K562 (cell line): ENCODE data around the gene WNT11. TPM values are rescaled to one million over a fixed set of nuclear protein-coding genes. Genes with fewer than 3 reads are reported as not detected.
A peak's percentile ranks its signal among the peaks of the same experiment; 100 is the strongest.

ENCODE experiments used
- ATAC-seq: fragments of 200-7000 bp; cut with Tn5 transposase; 3 replicates; pipeline ENCODE4 v1.9.1; 2020; ENCODE audit warnings: moderate library complexity
- BruUV-seq: library from RNA; stranded (reverse); fragments of 400-500 nt; replicated peaks from 2 replicates; lab custom pipeline; 2021; lab: Mats Ljungman, UMichigan
- CTCF ChIA-PET: fragments of 300-600 bp; formaldehyde crosslinking; extraction: SDS; loops from one replicate; lab custom pipeline; 2021; ENCODE audit warnings: low intra/inter-chr PET ratio; lab: Yijun Ruan, JAX
- POLR2A ChIA-PET: fragments of 300-600, 350-650 bp; sonication (Branson Sonifier 250); formaldehyde crosslinking; extraction: SDS; loops from one replicate; lab custom pipeline; 2021; ENCODE audit warnings: antibody characterized with exemption, inconsistent platforms; lab: Yijun Ruan, JAX
- DNase-seq, 4 experiments: peaks; one replicate each; pipeline versions ENCODE4 v3.0.0 to v3.0.0-alpha.2; 2011 to 2018; ENCODE audit warnings: low spot score in 3 of 4, mixed read lengths in 3 of 4; ENCODE audit errors: extremely low read depth in 1 of 4
- FAIRE-seq: peaks from 2 replicates; lab custom pipeline; 2011; peaks lifted over from hg19 to GRCh38; lab: Jason Lieb, UNC
- H2AFZ ChIP-seq: 2 replicates; pipeline ENCODE4 v1.6.0; 2011; ENCODE audit warnings: low read depth, low read length, control low read depth, inconsistent platforms
- H3K27ac ChIP-seq: fragments of 200-600 bp; 3 replicates; pipeline ENCODE4 v1.8.0; 2011; ENCODE audit warnings: low read depth, mild to moderate bottlenecking, control low read depth, inconsistent platforms, low read length, moderate library complexity, mixed read lengths; ENCODE audit errors: extremely low read depth
- H3K27me3 ChIP-seq, 2 experiments: fragments of 300-600 bp in 1 of 2; 2 replicates in 1 of 2; 3 replicates in 1 of 2; pipeline versions ENCODE4 v1.6.0 to v1.8.0; 2011; ENCODE audit warnings: inconsistent platforms in 2 of 2, low read length in 2 of 2, mild to moderate bottlenecking in 1 of 2, mixed read lengths in 1 of 2, moderate library complexity in 1 of 2; ENCODE audit not compliant: control insufficient read depth in 2 of 2, insufficient read depth in 2 of 2
- H3K36me3 ChIP-seq: fragments of 300-600 bp; 3 replicates; pipeline ENCODE4 v1.8.0; 2011; ENCODE audit warnings: mild to moderate bottlenecking, low read length, inconsistent platforms; ENCODE audit not compliant: control insufficient read depth, insufficient read depth
- H3K4me1 ChIP-seq, 2 experiments: fragments of 200-600 bp in 1 of 2; replicated peaks in 1 of 2; 2 replicates in 1 of 2; 3 replicates in 1 of 2; pipeline versions ENCODE4 v1.5.1 to v1.8.0; 2011; ENCODE audit warnings: inconsistent platforms in 2 of 2, low read length in 2 of 2, mild to moderate bottlenecking in 1 of 2, mixed read lengths in 1 of 2, moderate library complexity in 1 of 2; ENCODE audit not compliant: control insufficient read depth in 2 of 2, insufficient read depth in 2 of 2
- H3K4me2 ChIP-seq: 2 replicates; pipeline ENCODE4 v1.6.1; 2011; ENCODE audit warnings: low read length, control low read depth, inconsistent platforms, mixed read lengths; ENCODE audit not compliant: insufficient read depth
- H3K4me3 ChIP-seq: fragments of 200-600 bp; sonication (generic), shearing (Covaris generic); 2 replicates; pipeline ENCODE4 v1.5.1; 2016; ENCODE audit warnings: control low read depth, inconsistent platforms
- H3K79me2 ChIP-seq: fragments of 200-600 bp; 3 replicates; pipeline ENCODE4 v1.8.0; 2011; ENCODE audit warnings: low read length, inconsistent platforms; ENCODE audit not compliant: control insufficient read depth, insufficient read depth
- H3K9ac ChIP-seq, 2 experiments: 2 replicates each; pipeline versions ENCODE4 v1.6.0 to v1.6.1; 2011; ENCODE audit warnings: low read depth in 2 of 2, low read length in 2 of 2, control low read depth in 1 of 2, inconsistent platforms in 1 of 2, mild to moderate bottlenecking in 1 of 2, mixed read lengths in 1 of 2; ENCODE audit not compliant: insufficient read depth in 1 of 2
- H3K9me1 ChIP-seq: one replicate; pipeline ENCODE4 v1.6.0; 2011; ENCODE audit warnings: inconsistent platforms, mild to moderate bottlenecking, low read length, moderate library complexity; ENCODE audit not compliant: control insufficient read depth, insufficient read depth
- H3K9me3 ChIP-seq: replicated peaks from 2 replicates; pipeline ENCODE4 v1.5.1; 2011; ENCODE audit warnings: low read depth, low read length, inconsistent platforms; ENCODE audit not compliant: control insufficient read depth, insufficient read depth
- H4K20me1 ChIP-seq: replicated peaks from 2 replicates; pipeline ENCODE4 v1.6.1; 2011; ENCODE audit warnings: low read length, inconsistent platforms, mixed read lengths; ENCODE audit not compliant: control insufficient read depth, insufficient read depth
- ATF6 ChIP-seq: sonication (generic); formaldehyde crosslinking; IDR thresholded peaks from 2 replicates; pipeline ENCODE4 v1.4.0; 2020; ENCODE audit warnings: mild to moderate bottlenecking, missing genetic modification reagents
- BCOR ChIP-seq: fragments of 450-650 bp; IDR thresholded peaks from 2 replicates; pipeline ENCODE4 v1.6.1; 2016
- CSDE1 ChIP-seq, 2 experiments: fragments of 450-650 bp; IDR thresholded peaks; 2 replicates each; pipeline ENCODE4 v1.6.1; 2016; ENCODE audit warnings: mild to moderate bottlenecking in 1 of 2
- E2F8 ChIP-seq: fragments of 450-650 bp; IDR thresholded peaks from 2 replicates; pipeline ENCODE4 v1.7.1; 2018; ENCODE audit warnings: mild to moderate bottlenecking, low read depth; ENCODE audit not compliant: partially characterized antibody
- ELF4 ChIP-seq: fragments of 450-650 bp; formaldehyde crosslinking; IDR thresholded peaks from 2 replicates; pipeline ENCODE4 v1.4.0; 2022; ENCODE audit warnings: missing genetic modification characterization
- NONO ChIP-seq, 2 experiments: fragments of 200-400 bp in 1 of 2; fragments of 450-650 bp in 1 of 2; formaldehyde crosslinking in 1 of 2; IDR thresholded peaks; 2 replicates each; pipeline ENCODE4 v1.6.1; 2017; ENCODE audit warnings: low read depth in 2 of 2, mild to moderate bottlenecking in 2 of 2, moderate library complexity in 2 of 2, low read length in 1 of 2
- POLR2B ChIP-seq: fragments of 450-650 bp; IDR thresholded peaks from 2 replicates; pipeline ENCODE4 v1.6.1; 2018; ENCODE audit warnings: low read depth; ENCODE audit not compliant: partially characterized antibody
- WGBS: fragments of 100-300 bp; shearing (Covaris generic); methylation state at CpG from one replicate; pipeline ENCODE4 v1.1.6; 2016; ENCODE audit warnings: low coverage, mixed read lengths; ENCODE audit not compliant: insufficient coverage; ENCODE audit errors: missing lambda C conversion rate; 5-methylcytosine and 5-hydroxymethylcytosine counted together
- in situ Hi-C: fragments of 300-500 bp; cut with MboI; formaldehyde crosslinking; loops from 4 replicates; pipeline ENCODE4 v1.15.0; 2018; ENCODE audit warnings: inconsistent platforms, mixed read lengths
- intact Hi-C: fragments of 100-400 bp; cut with micrococcal nuclease; formaldehyde crosslinking; loops from 2 replicates; pipeline ENCODE4 v1.14.2; 2022
- polyA plus RNA-seq, 8 experiments: library from polyadenylated mRNA; depleted of rRNA in 4 of 8; stranded (reverse) in 5 of 8; unstranded in 3 of 8; fragments of >200 nt; fragmentation: Nextera tagmentation in 2 of 8; fragmentation: Illumina TruSeq in 1 of 8; extraction: Ambion mirVana in 2 of 8; extraction: Trizol in 1 of 8; gene quantifications; 2 replicates each; pipeline versions ENCODE4 v1.2.1 to v1.2.3, GENCODE V29; 2011 to 2014; ENCODE audit warnings: inconsistent platforms in 1 of 8, missing spikeins in 1 of 8
- total RNA-seq, 7 experiments: library from RNA; depleted of rRNA in 6 of 7; stranded (reverse); fragments of >200 nt in 6 of 7; fragmentation: Illumina TruSeq in 2 of 7; extraction: Trizol in 2 of 7; gene quantifications; 2 replicates each; pipeline versions ENCODE4 v1.2.1 to v1.2.3, GENCODE V29; 2011 to 2021; ENCODE audit warnings: low replicate concordance in 1 of 7
- TF ChIP-seq, protein P1 (sequence below): IDR thresholded peaks from 2 replicates; pipeline ENCODE4 v1.6.1; 2011; ENCODE audit not compliant: insufficient read length; ENCODE audit errors: extremely low read depth
- TF ChIP-seq, protein P2 (sequence below), 2 experiments: fragments of 450-650 bp; IDR thresholded peaks; 2 replicates each; pipeline ENCODE4 v1.6.1; 2018; ENCODE audit warnings: mild to moderate bottlenecking in 2 of 2, low read depth in 1 of 2; ENCODE audit not compliant: partially characterized antibody in 2 of 2

The WNT11 gene
- total and polyA plus RNA-seq, 9 of the 15 experiments (the other 6 are each of a cell fraction or from before 2014, with no cell fraction given) = 0.03 to 0.20 (median 0.09) TPM; not detected in 4

DNA sequence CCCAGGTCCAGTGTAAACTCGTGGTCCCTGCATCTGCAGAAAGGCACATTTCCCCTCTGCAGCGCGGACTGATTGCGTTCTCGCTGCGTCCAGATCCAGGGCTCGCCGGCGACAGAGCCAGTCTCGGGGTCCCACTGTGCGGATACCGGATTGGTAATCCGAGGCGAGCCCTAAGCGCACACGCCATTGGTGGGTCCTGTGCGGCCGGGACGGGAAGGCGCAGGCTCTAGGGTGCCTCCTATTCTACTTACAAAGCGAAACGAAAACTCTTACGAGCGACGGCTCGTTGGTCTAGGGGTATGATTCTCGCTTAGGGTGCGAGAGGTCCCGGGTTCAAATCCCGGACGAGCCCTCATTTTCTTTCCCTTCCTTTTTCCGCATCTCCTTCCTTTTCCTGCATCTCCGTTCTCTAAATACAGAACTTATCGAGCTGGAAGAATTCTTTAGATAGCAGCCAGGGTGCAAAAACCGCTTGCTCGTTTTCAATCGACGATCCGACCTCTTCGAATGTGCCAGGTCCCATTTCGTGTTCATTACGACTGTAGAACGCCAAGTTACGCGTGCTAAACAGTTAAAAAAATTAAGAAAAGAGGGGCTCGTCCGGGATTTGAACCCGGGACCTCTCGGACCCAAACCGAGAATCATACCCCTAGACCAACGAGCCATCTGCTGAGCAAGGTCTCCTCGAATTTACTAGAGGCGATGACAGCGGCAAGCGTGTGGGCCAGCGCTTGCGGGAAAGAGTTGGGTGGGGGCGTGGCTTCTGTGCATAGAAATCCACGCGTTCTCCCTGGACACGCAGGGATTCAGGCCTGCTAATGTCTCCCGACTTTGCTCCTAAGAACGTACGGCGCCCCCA is 29.2 kb upstream of the WNT11 start:
- peak overlapping the region; percentile 82 to 92 for H3K9ac ChIP-seq
- FAIRE-seq (peak; percentile 85), ATAC-seq (peak; percentile 90), DNase-seq (peak; percentile 93 to 96 (median 94))
- peak overlapping the region; percentile 86 for H3K27ac ChIP-seq
- no peaks in the 10 kb centered on the region for H3K27me3 ChIP-seq
- peak overlapping the region; percentile 77 for H3K4me3 ChIP-seq
- peak overlapping the region; percentile 97 for H2AFZ ChIP-seq
- no peaks in the 10 kb centered on the region for H4K20me1 ChIP-seq
- H3K9me1 ChIP-seq = no peaks in the 10 kb centered on the region
- intact Hi-C loops = no loop called here
- peak overlapping the region; percentile 92 for H3K4me2 ChIP-seq
- under 1% methylated on average over 62 of the region's 65 CpGs for WGBS
- H3K79me2 ChIP-seq = no peaks in the 10 kb centered on the region
- no peaks in the 10 kb centered on the region for H3K36me3 ChIP-seq
- ChIA-PET POLR2A (interaction anchor here (0.5 to 2.1 kb wide), 8 partner anchors 9 to 960 kb away, joined by 3 to 8 read pairs (median 3); no protein-coding TSS in a partner anchor), CTCF (no interaction called here)
- in situ Hi-C loops = no loop called here
- H3K9me3 ChIP-seq = no peaks in the 10 kb centered on the region
- peaks cover 16 to 34% of the 10 kb centered on the region in 2 experiments for H3K4me1 ChIP-seq
- BruUV-seq = no TSS peak
- TF ChIP-seq BCOR (0 out of 2 replicates have a peak, but pooled peaks have one; percentile 49), ELF4 (CRISPR knock-in tag) (no peak), E2F8 (peak; percentile 71), NONO (IDR thresholded peaks at IDR 0.05; ENCODE audit: low read depth in 2 of 2, low read length in 1 of 2) (peak in 1 of 2 experiments; percentile 74; a peak in 1 of 4 replicates), ATF6 (CRISPR knock-in tag) (0 out of 2 replicates have a peak, but pooled peaks have one; percentile 10), CSDE1 (IDR thresholded peaks at IDR 0.05) (peak in 1 of 2 experiments; percentile 89; a peak in 2 of 4 replicates), POLR2B (no peak)
- TF ChIP-seq, protein P1, sequence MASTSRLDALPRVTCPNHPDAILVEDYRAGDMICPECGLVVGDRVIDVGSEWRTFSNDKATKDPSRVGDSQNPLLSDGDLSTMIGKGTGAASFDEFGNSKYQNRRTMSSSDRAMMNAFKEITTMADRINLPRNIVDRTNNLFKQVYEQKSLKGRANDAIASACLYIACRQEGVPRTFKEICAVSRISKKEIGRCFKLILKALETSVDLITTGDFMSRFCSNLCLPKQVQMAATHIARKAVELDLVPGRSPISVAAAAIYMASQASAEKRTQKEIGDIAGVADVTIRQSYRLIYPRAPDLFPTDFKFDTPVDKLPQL = no peak
- TF ChIP-seq, protein P2, sequence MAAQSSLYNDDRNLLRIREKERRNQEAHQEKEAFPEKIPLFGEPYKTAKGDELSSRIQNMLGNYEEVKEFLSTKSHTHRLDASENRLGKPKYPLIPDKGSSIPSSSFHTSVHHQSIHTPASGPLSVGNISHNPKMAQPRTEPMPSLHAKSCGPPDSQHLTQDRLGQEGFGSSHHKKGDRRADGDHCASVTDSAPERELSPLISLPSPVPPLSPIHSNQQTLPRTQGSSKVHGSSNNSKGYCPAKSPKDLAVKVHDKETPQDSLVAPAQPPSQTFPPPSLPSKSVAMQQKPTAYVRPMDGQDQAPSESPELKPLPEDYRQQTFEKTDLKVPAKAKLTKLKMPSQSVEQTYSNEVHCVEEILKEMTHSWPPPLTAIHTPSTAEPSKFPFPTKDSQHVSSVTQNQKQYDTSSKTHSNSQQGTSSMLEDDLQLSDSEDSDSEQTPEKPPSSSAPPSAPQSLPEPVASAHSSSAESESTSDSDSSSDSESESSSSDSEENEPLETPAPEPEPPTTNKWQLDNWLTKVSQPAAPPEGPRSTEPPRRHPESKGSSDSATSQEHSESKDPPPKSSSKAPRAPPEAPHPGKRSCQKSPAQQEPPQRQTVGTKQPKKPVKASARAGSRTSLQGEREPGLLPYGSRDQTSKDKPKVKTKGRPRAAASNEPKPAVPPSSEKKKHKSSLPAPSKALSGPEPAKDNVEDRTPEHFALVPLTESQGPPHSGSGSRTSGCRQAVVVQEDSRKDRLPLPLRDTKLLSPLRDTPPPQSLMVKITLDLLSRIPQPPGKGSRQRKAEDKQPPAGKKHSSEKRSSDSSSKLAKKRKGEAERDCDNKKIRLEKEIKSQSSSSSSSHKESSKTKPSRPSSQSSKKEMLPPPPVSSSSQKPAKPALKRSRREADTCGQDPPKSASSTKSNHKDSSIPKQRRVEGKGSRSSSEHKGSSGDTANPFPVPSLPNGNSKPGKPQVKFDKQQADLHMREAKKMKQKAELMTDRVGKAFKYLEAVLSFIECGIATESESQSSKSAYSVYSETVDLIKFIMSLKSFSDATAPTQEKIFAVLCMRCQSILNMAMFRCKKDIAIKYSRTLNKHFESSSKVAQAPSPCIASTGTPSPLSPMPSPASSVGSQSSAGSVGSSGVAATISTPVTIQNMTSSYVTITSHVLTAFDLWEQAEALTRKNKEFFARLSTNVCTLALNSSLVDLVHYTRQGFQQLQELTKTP (IDR thresholded peaks at IDR 0.05; ENCODE audit: low read depth in 1 of 2, partially characterized antibody in 2 of 2) = peak in 1 of 2 experiments; percentile 42
